KMS-11 (cell line): ENCODE data around the gene SKIC2.
"Not testable (repeated sequence)": the region's sequence is repeated elsewhere in the genome, so short reads cannot be mapped to it uniquely, and the experiment has no call there.

Source experiments
- H2AFZ ChIP-seq: fragments of 200-600 bp; sonication (generic); 2 replicates; pipeline ENCODE4 v1.6.1; 2016; ENCODE audit warnings: antibody characterized with exemption, mixed run types, low read depth
- H3K27ac ChIP-seq: fragments of 200-600 bp; sonication (generic); 2 replicates; pipeline ENCODE4 v1.6.1; 2016; ENCODE audit warnings: mild to moderate bottlenecking, mixed run types
- H3K27me3 ChIP-seq: fragments of 200-600 bp; sonication (generic); 2 replicates; pipeline ENCODE4 v1.6.1; 2017; ENCODE audit warnings: mild to moderate bottlenecking, low read depth, mixed run types, moderate library complexity; ENCODE audit not compliant: insufficient read depth
- H3K36me3 ChIP-seq: fragments of 200-600 bp; sonication (generic); 2 replicates; pipeline ENCODE4 v1.6.1; 2017; ENCODE audit warnings: mild to moderate bottlenecking, mixed run types; ENCODE audit not compliant: insufficient read depth
- H3K4me1 ChIP-seq: fragments of 200-600 bp; sonication (generic); 2 replicates; pipeline ENCODE4 v1.6.1; 2016; ENCODE audit warnings: mild to moderate bottlenecking, low read depth, mixed run types; ENCODE audit not compliant: poor library complexity, severe bottlenecking
- H3K4me2 ChIP-seq: fragments of 200-600 bp; sonication (generic); 2 replicates; pipeline ENCODE4 v1.7.0; 2016; ENCODE audit warnings: mild to moderate bottlenecking, mixed run types
- H3K4me3 ChIP-seq: fragments of 200-600 bp; sonication (generic); IDR thresholded peaks from 2 replicates; pipeline ENCODE4 v1.6.1; 2017; ENCODE audit warnings: low read depth, low read length, mixed read lengths; ENCODE audit not compliant: insufficient read depth
- H3K79me2 ChIP-seq: fragments of 200-600 bp; sonication (generic); 2 replicates; pipeline ENCODE4 v1.6.1; 2016; ENCODE audit warnings: low read depth, mixed run types; ENCODE audit not compliant: insufficient read depth
- H3K9ac ChIP-seq: fragments of 200-600 bp; sonication (generic); 2 replicates; pipeline ENCODE4 v1.6.1; 2016; ENCODE audit warnings: mild to moderate bottlenecking, mixed run types
- H4K20me1 ChIP-seq: fragments of 200-600 bp; sonication (generic); 2 replicates; pipeline ENCODE4 v1.6.1; 2016; ENCODE audit warnings: mild to moderate bottlenecking, mixed run types; ENCODE audit not compliant: insufficient read depth
- CTCF ChIP-seq: fragments of 200-600 bp; sonication (generic); conservative IDR thresholded peaks from 2 replicates; pipeline ENCODE4 v1.6.1; 2017; ENCODE audit warnings: low read depth, mild to moderate bottlenecking, antibody characterized with exemption, low read length, moderate library complexity, mixed read lengths

SKIC2 gene

DNA sequence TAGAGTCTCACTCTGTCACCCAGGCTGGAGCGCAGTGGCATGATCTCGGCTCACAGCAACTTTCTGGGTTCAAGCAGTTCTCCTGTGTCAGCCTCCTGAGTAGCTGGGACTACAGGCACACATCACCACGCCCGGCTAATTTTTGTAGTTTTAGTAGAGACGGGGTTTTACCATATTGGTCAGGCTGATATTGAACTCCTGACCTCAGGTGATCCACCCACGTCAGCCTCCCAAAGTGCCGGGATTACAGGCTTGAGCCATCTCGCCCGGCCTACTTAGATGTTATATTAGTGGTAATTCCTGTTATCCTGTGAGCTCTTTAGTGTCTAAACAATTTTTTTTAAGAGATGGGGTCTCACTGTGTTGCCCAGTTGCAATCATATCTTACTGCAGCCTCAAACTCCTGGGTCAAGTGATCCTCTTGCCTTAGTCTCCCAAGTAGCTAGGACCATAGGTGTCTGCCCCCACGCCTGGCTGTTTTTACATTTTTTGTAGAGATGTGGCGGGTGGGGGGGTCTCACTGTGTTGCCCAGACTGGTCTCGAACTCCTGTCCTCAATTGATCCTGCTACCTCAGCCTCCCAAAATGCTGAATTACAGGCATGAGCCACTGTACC is 18.9 kb downstream of the SKIC2 start:
- no peaks in the 10 kb centered on the region for H3K27me3 ChIP-seq
- H4K20me1 ChIP-seq: no peaks in the 10 kb centered on the region
- no peak for TF ChIP-seq CTCF
- H2AFZ ChIP-seq: no peak overlapping the region
- peaks cover 7% of the 10 kb centered on the region for H3K4me1 ChIP-seq
- no peak overlapping the region for H3K4me3 ChIP-seq
- no peak overlapping the region for H3K4me2 ChIP-seq
- no peaks in the 10 kb centered on the region for H3K36me3 ChIP-seq
- no peak overlapping the region for H3K9ac ChIP-seq
- H3K79me2 ChIP-seq: no peaks in the 10 kb centered on the region; the same call in 1 of the 2 replicates
- no peak overlapping the region for H3K27ac ChIP-seq

DNA sequence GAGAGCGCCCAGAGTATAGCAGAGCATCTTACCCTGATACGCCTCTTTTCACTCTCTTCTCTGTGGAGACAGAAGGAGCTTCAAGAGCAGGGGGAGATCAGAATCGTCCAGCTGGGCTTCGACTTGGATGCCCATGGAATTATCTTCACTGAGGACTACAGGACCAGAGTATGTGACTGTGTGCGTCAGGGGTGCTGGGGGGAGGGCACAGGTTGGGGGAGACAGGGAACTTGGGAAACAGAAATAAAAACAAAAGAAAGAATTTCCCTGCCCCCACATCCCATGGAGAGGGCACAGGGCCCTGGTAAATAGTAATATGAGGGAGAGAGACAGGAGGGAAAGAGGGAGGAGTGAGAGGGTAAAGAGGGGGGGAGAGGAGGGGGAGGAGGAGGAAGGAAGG is 19.9 kb downstream of the SKIC2 start:
- H4K20me1 ChIP-seq: no peaks in the 10 kb centered on the region
- no peak overlapping the region for H3K4me3 ChIP-seq
- H2AFZ ChIP-seq: no peak overlapping the region
- no peaks in the 10 kb centered on the region for H3K36me3 ChIP-seq
- no peak for TF ChIP-seq CTCF
- no peaks in the 10 kb centered on the region for H3K27me3 ChIP-seq
- H3K4me2 ChIP-seq: no peak overlapping the region
- H3K9ac ChIP-seq: no peak overlapping the region
- no peak overlapping the region for H3K27ac ChIP-seq
- H3K4me1 ChIP-seq: no peaks in the 10 kb centered on the region
- H3K79me2 ChIP-seq: no peaks in the 10 kb centered on the region

- H3K4me1 ChIP-seq: no peaks in the 10 kb centered on the region
- H4K20me1 ChIP-seq: no peaks in the 10 kb centered on the region
- no peak overlapping the region for H3K27ac ChIP-seq
- no peak overlapping the region for H2AFZ ChIP-seq
- no peaks in the 10 kb centered on the region for H3K79me2 ChIP-seq
- H3K36me3 ChIP-seq: no peaks in the 10 kb centered on the region
- no peak overlapping the region for H3K4me2 ChIP-seq
- H3K4me3 ChIP-seq: no peak overlapping the region
- no peaks in the 10 kb centered on the region for H3K27me3 ChIP-seq
- no peak overlapping the region for H3K9ac ChIP-seq
- no peak for TF ChIP-seq CTCF
Observed at GRCh38 chr6:31979238-31979898, 20.4 kb downstream of the SKIC2 start.

DNA sequence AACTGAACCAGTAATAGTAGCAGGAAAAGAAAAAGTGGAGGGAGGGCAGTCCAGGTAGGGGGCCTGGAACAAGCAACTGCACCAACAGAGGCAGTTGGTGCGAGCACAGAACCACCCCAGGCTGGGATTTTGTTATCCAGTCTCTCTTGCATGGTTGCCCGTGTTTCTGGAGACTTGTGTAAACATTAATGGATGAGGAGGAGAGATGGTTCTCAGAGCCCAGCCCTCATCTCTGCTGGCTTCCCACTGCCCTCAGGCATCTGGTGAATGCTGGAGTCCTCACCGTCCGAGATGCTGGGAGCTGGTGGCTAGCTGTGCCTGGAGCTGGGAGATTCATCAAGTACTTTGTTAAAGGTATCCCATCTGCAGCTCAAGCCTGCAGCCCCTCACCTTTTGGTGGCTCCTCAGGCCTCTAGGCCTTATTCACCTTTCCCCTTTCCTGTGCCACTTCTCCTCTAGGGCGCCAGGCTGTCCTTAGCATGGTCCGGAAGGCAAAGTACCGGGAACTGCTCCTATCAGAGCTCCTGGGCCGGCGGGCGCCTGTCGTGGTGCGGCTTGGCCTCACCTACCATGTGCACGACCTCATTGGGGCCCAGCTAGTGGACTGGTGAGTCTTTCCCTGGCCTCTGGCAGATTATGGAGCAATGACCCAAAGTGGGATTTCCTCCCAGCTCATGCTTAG is 21.4 kb downstream of the SKIC2 start:
- H3K4me2 ChIP-seq, H3K27ac ChIP-seq, H2AFZ ChIP-seq, H3K9ac ChIP-seq, H4K20me1 ChIP-seq, H3K4me3 ChIP-seq, H3K4me1 ChIP-seq, H3K27me3 ChIP-seq, H3K79me2 ChIP-seq, H3K36me3 ChIP-seq: not testable (repeated sequence)

- H2AFZ ChIP-seq, H3K36me3 ChIP-seq, H3K27ac ChIP-seq, H3K79me2 ChIP-seq, H4K20me1 ChIP-seq, H3K9ac ChIP-seq, H3K4me1 ChIP-seq, H3K27me3 ChIP-seq, H3K4me2 ChIP-seq, H3K4me3 ChIP-seq: not testable (repeated sequence)
Observed at GRCh38 chr6:31980998-31981397, 22.0 kb downstream of the SKIC2 start.

- H3K4me2 ChIP-seq, H3K27me3 ChIP-seq, H3K4me1 ChIP-seq, H3K9ac ChIP-seq, H3K36me3 ChIP-seq, H2AFZ ChIP-seq, H3K4me3 ChIP-seq, H3K79me2 ChIP-seq, H4K20me1 ChIP-seq, H3K27ac ChIP-seq: not testable (repeated sequence)
Observed at GRCh38 chr6:31981744-31982143, 22.8 kb downstream of the SKIC2 start, which contains the start of gene C4A. C4A (plus strand) TSS chr6:31982057; CDS start chr6:31982108, 51 bp downstream.

- not testable (repeated sequence) for H3K4me1 ChIP-seq, H2AFZ ChIP-seq, H3K27me3 ChIP-seq, H3K4me2 ChIP-seq, H4K20me1 ChIP-seq, H3K4me3 ChIP-seq, H3K79me2 ChIP-seq, H3K36me3 ChIP-seq, H3K9ac ChIP-seq, H3K27ac ChIP-seq
Observed at GRCh38 chr6:31989363-31989762, 30.4 kb downstream of the SKIC2 start.
